CD4-positive, alpha-beta T cell treated with Interleukin-1 beta for 1 hour (primary cell): ENCODE results near the gene OAS1.
"Not testable (repeated sequence)": the region's sequence is repeated elsewhere in the genome, so short reads cannot be mapped to it uniquely, and the experiment has no call there.

Experiments used
- DNase-seq, 2 donors: peaks; one replicate each; pipeline ENCODE4 v3.0.0-alpha.2; 2020 to 2022

The OAS1 gene

GRCh38 chr12:112900298-112901145 lies 6.2 kb upstream of the OAS1 start:
- DNase-seq = peak; percentile 29 to 62

DNA sequence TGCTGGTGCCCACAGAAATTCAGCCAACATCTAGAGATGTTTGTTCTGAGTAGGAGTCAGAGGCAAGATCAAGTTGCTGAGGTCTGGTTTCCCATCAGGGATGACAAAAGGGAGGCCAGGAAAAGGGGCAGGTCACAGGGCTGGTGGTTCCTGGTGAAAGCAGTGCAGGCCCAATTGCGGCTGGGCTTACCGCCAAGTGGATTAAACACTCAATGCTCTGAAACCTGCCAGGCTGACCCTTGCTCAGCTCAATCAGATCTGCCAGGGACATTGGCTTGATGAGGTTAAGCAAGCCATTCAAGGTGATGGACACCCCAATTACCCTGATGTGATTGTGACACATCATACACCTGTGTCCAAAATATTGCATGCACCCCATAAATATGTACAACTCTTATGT lies 5.5 kb upstream of the OAS1 start:
- no peak for DNase-seq

DNA sequence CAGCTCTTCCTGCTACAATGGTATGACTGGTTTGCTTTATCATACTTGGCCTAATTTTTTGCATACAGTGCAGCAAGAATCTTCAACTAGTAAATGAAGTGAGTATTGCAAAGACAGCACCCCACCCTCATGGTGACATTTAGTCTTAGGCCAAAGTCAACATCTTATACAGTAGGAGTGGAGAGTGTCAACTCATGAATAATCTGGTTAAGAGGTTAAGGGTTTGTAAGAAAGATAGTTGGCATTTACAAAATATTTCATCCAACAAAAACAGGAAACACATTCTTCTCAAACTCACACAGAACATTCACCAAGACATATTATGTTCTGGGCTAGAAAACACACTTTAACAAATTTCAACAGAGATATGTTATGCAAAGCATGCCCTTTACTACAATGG lies 2.2 kb upstream of the OAS1 start:
- no peak for DNase-seq

GRCh38 chr12:112905451-112906089 lies 1.2 kb upstream of the OAS1 start:
- DNase-seq = no peak

DNA sequence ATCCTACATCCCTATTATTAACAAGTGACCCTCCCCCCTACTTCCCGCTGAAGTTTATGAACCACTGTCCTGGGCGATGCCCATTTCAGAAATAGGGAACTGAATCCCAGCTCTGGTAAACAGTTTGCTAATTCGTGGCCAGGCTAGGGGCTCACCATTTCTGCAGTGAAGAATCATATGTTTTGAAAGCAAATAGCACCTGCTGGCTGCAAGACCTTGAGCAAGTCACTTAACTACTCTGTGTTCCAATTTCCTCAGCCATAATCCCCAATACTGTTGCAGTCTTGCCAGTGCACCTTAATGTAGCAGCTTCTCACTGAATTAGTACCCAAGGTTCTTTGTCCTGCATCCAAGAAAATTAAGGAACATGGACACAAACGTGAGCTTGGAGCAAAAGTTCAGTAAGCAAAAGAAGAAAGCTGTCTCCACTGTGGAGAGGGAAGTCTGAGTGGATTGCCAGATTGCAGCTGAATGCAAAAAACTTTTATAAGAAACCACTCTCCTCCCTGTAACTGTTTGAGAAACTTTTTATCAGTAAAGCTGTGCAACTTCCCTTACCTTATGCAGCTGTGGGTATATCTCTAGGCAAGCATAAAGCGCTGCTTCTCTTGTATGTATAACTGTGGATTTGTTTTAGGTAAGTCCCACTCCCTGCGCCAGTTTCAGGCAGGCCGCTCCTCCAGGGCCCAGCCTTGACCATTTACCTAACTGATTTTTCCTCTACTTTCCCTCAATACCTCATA lies 824 bp downstream of the OAS1 start:
- DNase-seq = peak in 1 of 2 donors; percentile 22

DNA sequence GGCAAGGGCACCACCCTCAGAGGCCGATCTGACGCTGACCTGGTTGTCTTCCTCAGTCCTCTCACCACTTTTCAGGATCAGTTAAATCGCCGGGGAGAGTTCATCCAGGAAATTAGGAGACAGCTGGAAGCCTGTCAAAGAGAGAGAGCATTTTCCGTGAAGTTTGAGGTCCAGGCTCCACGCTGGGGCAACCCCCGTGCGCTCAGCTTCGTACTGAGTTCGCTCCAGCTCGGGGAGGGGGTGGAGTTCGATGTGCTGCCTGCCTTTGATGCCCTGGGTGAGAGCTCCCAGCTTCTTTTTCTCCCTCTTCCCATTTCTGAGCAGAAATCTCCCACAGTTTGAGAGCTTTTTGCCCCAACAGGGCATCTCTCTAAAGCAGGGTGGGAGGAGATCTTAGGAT lies 1.8 kb downstream of the OAS1 start:
- DNase-seq = no peak

- no peak for DNase-seq
Observed at GRCh38 chr12:112909693-112910092, 2.9 kb downstream of the OAS1 start.

DNA sequence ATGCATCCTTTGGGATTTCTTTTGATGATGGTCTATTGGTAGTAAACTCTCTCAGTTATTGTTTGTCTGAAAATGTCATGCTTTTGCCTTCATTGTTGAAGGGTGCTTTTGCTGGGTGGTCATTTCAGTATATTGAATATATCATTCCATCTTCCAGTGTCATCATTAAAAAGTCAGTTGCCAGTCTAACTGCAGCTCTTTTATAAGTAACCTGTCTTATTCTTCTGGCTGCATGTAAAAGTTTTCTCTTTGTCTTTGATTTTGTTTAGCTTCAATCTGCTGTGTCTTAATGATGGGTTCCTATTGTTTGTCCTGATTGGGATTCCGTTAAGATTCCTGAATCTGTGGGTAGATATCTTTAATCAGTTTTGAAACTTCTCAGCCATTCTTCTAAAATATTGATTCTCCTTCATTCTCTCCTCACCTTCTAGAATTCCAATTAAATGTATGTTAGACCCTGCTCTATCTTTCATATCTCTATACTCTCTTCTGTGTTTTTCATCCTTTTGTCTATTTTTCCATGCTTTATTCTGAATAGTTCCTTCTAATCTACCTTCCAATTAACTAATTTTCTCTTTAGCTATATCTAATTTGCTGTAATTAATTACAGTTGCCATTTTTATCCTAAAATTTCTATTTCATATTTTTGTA lies 6.4 kb downstream of the OAS1 start:
- DNase-seq = no peak

DNA sequence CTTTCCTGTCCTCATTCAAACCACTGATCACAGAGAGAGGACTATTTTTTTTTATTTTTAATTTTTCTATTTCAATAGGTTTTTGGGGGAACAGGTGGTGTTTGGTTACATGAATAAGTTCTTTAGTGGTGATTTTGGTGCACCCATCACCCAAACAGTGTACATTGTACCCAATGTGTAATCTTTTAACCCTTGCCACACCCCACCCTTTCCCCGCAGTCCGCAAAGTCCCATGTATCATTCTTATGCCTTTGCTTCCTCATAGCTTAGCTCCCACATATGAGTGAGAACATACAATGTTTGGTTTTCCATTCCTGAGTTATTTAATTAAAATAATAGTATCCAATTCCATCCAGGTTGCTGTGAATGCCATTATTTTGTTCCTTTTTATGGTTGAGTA lies 7.1 kb downstream of the OAS1 start:
- DNase-seq = not testable (repeated sequence)

DNA sequence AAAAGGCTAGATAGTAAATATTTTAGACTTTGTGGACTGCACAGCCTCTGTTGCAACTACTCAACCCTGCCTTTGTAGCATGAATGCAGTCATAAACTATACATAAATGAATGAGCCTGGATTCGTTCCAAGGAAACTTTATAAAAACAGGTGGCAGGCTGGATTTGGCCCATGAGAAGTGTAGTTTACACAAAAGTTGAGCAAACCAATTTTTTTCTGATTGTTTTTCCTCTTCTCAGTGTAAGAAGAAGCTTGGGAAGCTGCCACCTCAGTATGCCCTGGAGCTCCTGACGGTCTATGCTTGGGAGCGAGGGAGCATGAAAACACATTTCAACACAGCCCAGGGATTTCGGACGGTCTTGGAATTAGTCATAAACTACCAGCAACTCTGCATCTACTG lies 9.5 kb downstream of the OAS1 start:
- DNase-seq = no peak

DNA sequence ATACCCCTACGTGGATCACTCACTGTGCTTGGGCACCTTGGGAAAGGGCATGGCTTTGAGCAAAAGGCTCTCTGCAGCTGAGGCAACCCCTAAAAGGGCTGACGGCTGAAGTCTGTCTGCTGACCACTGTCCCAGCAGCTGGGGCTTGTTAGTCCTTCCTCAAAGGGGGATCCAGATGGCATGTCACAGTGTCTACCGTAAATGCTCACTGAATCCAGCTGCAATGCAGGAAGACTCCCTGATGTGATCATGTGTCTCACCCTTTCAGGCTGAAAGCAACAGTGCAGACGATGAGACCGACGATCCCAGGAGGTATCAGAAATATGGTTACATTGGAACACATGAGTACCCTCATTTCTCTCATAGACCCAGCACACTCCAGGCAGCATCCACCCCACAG lies 12.4 kb downstream of the OAS1 start:
- no peak for DNase-seq

DNA sequence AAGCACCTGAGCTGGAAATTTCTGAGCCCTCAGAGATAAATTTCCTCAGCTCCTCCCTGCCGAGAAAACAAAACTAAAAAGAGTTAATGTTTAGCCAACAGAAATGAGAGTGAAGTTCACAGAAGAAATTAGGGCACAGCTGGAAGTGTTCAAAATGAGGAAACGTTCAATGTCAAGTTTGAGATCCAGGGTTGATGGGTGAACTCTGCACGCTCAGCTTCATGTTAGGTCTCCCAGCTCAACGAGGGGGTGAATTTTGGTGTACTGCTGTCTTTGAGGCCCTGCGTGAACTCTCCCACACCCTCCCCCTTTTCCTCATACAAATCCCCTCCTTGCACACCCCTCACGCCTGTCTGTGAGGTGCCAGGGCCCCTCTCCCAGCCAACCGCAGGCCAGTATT lies 18.2 kb downstream of the OAS1 start:
- DNase-seq = no peak

- DNase-seq = not testable (repeated sequence)
Observed at GRCh38 chr12:112926416-112927033, 19.8 kb downstream of the OAS1 start.

- no peak for DNase-seq
Observed at GRCh38 chr12:112927475-112927874, 20.7 kb downstream of the OAS1 start.

- no peak for DNase-seq
Observed at GRCh38 chr12:112927925-112928324, 21.2 kb downstream of the OAS1 start.

- no peak for DNase-seq
Observed at GRCh38 chr12:112928978-112929377, 22.2 kb downstream of the OAS1 start.

DNA sequence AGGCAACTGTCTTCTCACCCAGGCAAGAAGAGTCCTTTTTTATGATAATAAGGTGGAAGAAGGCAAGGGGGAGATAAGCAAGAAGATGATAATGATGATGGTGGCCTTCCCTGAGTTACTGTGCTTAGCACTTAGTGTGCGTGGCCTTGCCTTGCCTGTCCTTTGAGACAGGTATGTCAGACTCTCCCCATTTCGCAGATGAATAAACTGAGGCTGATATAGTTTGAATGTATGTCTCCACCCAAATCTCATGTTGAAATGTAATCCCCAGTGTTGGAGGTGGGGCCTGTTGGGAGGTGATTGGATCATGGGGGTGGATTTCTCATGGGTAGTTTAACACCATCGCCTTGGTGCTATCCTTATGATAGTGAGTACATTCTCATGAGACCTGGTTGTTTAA lies 23.0 kb downstream of the OAS1 start:
- no peak for DNase-seq

DNA sequence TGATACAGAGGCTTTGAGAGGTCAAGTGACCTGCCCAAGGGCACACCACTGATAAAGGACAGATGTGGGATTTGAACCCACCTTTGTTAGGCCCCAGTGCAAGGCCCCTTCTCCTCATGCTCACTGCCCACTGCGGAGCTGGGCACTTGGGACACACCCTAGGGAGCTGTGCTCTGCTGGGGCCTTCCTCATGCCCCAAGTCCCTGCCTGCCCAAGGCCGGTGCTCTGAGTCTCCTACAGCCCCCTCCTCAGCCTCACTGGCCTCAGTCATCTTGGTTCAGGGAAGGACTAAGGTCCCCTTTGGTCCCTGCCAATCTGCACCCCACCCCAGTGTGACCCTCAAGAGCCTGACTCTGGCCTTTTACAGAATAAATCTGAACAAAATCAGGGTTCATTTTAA lies 23.6 kb downstream of the OAS1 start:
- DNase-seq = no peak

- DNase-seq = no peak
Observed at GRCh38 chr12:112932485-112933128, 25.8 kb downstream of the OAS1 start.

DNA sequence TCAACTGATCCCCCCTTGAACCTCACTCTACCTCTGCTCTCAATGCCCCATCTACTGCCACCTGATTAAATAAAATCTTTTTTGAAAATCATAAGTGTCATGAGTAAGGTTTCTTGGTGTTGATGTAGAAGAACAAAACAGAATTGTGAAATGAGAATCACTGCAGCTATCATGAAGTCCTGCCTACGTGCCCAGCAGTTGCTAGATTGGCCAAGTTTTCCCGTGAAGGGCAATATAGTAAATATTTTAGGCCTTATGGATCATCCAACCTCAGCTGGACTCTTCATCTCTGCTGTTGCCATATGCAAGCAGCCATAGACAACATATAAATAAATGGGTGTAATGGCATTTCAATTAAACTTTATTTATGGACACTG lies 26.4 kb downstream of the OAS1 start:
- no peak for DNase-seq

- DNase-seq = no peak
Observed at GRCh38 chr12:112936264-112936663, 29.5 kb downstream of the OAS1 start.

- DNase-seq = no peak
Observed at GRCh38 chr12:112936927-112937326, 30.2 kb downstream of the OAS1 start.
